ENCODE data around the gene CYS1. TPM values are rescaled to one million over a fixed set of nuclear protein-coding genes. Genes with fewer than 3 reads are reported as not detected.

Gene CYS1
- polyA plus RNA-seq, 1 donor = 83.0 TPM

DNA sequence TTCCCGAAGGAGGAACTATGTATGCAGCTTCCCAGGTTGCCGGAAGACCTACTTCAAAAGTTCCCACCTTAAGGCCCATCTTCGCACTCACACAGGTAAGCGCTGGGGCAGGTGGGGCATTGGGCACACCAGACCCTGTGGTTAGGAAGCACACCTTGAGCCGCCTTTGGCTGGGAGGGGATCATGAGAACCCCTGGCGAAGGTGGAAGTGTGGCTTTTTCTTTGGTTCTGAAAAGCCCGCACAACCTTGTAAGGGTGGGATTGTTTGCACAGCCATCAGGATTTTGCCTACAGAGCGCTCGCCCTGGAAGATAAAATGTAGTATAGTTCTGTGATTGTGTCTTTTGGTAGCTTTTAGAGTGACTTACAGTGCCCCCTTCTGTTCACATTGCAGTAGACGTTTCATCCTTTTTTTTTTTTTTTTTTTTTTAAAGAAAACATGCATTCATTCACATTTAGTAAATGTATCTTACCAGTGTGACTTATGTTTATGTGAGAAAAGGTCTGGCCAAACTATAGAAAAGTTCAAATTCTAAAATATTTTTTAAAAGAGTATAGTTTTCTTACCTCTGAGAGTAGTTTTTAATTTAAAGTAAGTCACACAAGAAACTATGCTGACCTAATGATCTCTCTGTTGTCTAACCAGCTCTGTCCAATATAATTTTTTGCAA is 31.6 kb downstream of the CYS1 start:
- no peak for DNase-seq

GRCh38 chr2:10047616-10048500 is 32.4 kb downstream of the CYS1 start:
- DNase-seq = no peak

DNA sequence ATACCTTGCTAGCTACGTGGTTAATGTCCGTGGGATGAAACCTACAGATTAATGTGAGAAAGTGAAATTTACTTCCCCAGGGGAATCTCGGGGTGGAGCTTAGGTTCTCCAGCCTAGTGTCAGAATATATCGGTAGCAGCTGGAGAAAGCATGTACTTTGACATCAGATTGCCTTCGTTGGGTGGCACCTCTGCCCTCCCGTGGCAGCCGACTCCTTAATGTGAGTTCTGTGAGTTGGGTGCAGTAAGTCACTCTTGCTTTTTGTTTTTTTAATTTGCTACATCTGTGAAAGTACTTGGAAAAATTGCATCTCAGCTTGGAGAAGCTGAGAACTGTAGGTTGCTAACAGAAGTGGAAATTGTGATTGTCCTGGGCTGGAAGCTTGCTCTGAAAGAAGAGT is 33.3 kb downstream of the CYS1 start:
- no peak for DNase-seq

DNA sequence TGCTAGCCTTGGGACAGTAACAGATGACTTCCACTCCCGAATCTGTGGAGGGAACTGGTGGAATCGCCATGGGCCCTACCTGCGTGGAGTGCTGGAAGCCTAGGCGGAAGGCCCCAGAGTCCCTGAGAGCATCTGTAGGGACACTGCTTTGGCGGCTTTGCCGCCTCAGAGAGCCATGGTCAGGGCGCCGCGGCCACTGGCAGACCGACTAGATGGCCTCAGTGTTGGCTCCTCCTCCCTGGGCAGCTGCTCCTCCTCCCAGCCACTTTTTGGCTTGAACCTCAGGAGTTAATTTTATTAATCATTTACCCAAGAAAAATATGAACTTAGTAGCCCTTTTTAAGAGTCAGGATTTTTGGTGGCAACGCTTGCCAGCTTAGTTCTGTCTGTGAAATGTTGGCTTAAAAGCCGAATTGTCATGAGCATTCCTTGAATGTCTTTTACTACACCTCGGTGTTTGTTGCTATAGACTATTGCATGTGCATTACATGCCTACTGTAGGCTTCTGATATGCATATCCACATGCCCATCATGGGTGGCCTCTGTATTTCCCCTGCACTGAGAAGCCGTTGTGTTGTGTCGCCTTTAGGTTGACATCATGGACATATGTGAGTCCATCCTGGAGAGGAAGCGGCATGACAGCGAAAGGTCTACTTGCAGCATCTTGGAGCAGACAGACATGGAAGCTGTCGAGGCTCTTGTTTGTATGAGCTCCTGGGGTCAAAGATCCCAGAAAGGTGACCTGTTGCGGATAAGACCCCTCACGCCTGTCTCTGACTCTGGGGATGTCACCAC is 34.5 kb downstream of the CYS1 start:
- no peak for DNase-seq

DNA sequence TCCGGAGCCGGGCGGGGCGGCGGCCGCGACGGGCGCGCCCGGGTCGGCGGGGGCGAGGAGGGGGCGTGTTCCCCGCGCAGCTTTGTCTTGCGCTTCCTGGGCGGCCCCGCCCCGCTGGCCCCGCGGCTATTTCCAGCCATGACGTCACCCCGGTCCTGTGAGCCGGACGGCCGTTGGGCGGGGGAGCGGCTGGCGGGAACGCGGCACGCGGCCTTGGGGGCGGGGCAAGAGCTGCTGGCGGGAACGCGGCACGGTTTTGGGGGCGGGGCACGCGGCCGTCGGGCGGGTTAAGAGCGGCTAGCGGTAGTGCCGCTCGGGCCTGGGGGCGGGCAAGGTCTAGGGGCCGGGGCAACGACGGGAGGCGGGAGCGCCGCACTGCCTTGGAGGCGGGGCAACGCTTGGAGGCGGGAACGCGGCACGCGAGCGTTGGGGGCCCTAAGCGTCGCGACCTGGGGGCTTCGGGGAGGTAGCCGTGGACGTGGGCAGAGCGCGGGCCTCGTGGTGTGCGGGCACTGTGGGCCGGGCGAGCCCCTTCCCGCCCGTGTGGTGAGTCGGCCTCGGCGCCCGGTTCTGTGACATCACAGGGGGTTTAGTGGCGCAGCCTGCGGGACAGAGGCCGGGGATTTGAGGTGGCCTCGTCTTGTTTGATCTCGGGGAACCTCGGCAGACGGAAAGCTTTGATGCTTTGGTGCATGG is 36.2 kb downstream of the CYS1 start:
- DNase-seq = peak; percentile 90

- DNase-seq = peak; percentile 91
Observed at GRCh38 chr2:10043256-10043905, 36.8 kb downstream of the CYS1 start, which contains the start of gene KLF11. TSS of gene KLF11 (plus strand) at chr2:10043550. CDS start at chr2:10043717, 167 bp downstream.

GRCh38 chr2:10042301-10043161 is 37.7 kb downstream of the CYS1 start:
- peak; percentile 79 for DNase-seq

GRCh38 chr2:10041711-10042110 is 38.5 kb downstream of the CYS1 start:
- no peak for DNase-seq

DNA sequence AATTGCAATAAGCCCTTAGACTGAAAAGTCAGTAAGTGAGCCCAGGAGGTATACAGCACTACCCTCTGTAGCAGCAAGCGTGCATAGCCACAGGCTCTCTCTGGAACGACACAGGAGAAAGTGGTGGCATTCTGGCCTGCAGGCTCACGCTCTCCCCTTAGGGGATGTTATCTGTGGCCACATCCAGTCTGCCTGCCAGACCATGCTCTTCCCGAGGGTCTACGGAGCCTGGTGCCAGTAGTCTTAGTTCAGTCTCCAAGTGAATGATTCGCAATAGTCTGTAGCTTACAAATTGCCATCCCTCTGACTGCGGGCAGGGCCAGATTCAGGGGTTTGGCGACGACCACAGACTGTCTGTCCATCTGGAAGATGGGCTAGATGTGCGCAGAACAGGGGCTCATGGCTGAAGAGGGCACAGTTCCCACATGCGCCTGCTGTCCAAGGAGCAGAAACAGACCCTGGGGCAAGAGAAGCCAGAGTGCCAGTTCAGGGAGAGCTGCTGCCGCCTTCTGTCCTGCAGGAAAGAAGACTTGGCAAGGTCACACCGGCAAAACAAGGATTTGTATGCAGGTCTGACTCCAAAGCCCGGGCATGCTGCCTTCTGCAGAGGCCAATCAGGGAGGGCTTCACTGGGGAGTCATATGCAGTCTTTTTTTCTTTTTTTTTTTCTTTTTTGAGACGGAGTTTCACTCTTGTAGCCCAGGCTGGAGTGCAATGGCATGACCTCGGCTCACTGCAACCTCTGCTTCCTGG is 40.4 kb downstream of the CYS1 start:
- no peak for DNase-seq

DNA sequence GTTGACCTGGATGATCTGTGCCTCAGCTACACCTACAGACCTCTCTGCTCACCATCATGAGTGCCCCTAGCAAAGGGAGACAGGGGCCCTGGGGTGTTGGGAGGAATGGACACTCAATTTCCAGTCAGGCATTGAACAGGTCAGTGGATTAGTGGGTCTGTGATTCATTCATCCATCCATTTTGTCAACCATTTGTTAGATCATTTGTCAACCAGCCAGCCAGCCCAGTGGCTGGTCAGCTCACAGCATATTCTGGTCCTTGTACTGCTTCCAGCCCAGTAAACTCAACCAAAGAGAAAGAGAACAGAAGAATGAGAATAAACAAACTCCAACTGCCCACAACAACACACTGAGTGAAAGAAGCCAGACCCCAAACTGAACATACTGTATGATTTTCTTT is 41.5 kb downstream of the CYS1 start:
- no peak for DNase-seq

DNA sequence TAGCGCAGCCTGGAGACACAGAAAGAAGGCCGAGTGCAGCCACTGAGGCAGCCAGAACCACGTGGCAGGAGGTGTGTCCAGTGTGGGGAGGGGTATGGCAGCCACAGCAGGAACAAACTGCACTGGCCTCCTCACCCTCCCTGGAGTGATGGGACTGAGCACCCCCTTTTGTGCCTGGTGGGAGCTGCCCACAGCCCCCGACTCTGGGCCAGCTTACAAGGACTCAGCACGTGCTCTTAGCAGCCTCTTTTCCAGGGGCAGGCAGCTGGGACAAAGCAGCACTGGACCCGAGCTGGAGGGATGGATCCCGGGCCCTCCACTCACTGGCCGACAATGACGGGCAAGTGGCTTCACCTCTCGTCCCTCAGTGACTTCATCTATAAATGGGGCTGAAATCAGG is 42.1 kb downstream of the CYS1 start:
- no peak for DNase-seq

DNA sequence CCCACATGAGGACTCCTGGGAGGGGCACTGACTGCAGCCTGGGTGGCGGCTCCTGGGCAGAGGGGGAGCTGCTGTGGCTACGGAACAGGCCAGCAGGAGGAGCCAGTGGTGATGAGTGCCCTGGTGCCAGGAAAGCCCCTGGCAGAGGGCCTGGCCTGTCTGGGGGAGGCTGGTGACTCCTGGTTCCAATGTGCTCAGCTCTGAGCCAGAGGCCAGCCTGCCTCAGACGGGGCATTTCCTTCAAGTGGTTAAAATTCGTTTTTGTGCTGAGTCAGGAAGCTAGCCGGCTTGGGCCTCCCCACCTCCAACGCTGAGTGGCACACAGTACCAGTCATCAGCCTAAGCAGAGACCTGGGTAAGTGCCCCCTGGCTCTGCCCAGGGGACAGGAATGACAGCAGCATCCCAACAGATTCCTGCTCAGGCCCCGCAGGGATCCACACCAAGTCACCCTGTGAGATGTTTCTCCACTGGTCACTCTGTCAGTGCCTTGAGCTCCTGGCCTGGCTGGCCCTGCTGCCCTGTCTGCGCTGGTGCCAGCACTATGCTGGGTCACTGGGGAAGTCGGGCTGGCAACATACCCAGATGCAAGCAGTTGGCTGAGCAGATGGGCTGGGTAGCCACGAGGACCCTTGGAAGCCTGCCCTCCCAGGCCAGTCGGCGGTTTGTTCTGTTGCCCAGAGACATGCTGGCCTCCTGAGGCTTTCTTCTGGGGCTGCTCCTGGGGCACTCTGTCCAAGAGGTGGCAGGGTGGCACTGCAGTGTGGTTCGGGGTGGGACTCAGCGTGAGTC is 43.9 kb downstream of the CYS1 start:
- no peak for DNase-seq

GRCh38 chr2:10035633-10036032 is 44.6 kb downstream of the CYS1 start:
- DNase-seq = no peak

DNA sequence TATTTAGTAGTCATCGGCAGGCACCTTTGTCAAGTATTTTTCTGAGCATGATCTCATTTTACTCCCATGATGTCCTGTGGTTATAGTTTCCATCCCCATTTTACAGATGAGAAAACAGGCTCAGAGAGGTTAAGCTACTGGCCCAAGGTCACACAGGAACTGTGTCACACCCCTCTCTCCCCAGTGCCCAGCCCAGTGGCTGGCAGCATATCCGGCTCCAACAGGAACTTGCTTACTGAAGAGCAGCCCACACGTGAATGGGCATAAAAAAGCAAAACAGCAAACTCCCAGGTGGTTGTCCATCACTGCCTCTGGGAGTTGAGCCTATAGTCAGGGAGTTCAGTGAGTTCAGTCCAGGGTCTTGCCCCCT is 45.2 kb downstream of the CYS1 start:
- DNase-seq = no peak

GRCh38 chr2:10034333-10035052 is 45.7 kb downstream of the CYS1 start:
- DNase-seq = no peak

- DNase-seq = no peak
Observed at GRCh38 chr2:10033251-10034006, 46.8 kb downstream of the CYS1 start.

DNA sequence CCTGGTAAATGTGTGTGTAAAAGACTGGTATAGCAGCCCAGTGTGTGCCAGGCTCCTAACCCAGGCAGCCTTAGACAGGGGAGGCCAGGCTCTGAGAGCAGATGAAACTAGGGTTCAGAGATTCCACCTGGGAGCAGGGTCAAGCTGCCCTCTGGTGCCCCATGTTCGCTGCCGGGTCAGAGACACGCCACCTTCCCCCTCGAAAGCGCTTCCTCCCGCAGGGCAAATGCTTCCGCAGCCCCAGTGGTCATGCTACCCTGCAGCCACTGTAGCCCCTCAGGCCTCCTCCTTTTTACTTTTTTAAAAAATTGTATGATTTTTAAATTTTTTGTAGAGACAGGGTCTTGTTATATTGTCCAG is 47.5 kb downstream of the CYS1 start:
- DNase-seq = no peak

All from left kidney (tissue), 2 donors.